ENCODE data around the gene AJUBA. TPM values are rescaled to one million over a fixed set of nuclear protein-coding genes. Genes with fewer than 3 reads are reported as not detected.
A peak's percentile ranks its signal among the peaks of the same experiment; 100 is the strongest.
"Not testable (repeated sequence)": the region's sequence is repeated elsewhere in the genome, so short reads cannot be mapped to it uniquely, and the experiment has no call there.

AJUBA gene
- total RNA-seq, 1 donor from 2014 or later, result 33.1 TPM

DNA sequence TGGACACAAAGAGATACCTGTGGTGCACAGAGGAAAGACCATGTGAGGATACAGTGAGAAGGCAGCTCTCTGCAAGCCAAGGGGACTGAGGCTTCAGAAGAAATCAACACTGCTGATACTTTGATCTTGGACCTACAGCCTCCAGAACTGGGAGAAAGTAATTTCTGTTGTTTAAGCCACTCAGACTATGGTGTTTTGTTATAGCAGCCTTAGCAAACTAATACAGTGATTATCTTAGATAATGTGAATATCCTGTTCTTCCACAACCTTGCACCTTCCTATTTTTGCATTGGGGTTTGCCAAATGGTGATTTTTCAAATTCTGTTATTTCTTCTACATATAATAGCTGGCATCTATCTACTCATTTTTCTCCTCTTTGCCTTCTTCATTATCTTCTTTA, 35.8 kb upstream of the AJUBA start:
- TF ChIP-seq, protein P1, sequence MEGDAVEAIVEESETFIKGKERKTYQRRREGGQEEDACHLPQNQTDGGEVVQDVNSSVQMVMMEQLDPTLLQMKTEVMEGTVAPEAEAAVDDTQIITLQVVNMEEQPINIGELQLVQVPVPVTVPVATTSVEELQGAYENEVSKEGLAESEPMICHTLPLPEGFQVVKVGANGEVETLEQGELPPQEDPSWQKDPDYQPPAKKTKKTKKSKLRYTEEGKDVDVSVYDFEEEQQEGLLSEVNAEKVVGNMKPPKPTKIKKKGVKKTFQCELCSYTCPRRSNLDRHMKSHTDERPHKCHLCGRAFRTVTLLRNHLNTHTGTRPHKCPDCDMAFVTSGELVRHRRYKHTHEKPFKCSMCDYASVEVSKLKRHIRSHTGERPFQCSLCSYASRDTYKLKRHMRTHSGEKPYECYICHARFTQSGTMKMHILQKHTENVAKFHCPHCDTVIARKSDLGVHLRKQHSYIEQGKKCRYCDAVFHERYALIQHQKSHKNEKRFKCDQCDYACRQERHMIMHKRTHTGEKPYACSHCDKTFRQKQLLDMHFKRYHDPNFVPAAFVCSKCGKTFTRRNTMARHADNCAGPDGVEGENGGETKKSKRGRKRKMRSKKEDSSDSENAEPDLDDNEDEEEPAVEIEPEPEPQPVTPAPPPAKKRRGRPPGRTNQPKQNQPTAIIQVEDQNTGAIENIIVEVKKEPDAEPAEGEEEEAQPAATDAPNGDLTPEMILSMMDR (conservative IDR thresholded peaks at IDR 0.05), result no peak

DNA sequence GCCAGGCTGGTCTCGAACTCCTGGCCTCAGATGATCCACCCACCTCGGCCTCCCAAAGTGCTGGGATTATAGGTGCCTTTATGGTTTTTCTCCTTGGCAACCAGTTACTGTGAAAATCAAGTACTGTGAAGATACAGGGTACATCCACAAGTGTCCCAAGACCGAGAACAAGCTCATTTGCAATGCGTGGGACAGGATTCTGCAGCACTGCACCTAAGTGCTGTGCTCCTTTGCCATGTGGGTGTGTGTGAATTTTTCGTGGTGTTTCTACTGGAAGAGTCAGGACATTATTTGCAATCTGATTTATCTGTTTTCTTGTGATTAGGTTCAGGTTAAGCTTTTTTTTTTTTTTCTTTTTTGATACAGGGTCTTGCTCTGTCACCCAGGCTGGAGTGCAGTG, 34.7 kb upstream of the AJUBA start:
- H3K27ac Mint-ChIP-seq (ENCODE audit: unreplicated experiment), result no peak overlapping the region
- H3K36me3 Mint-ChIP-seq (ENCODE audit: low read depth), result no peaks in the 10 kb centered on the region
- DNase-seq (ENCODE audit: low read depth, low spot score), result no peak
- peaks cover 11% of the 10 kb centered on the region for H3K4me1 Mint-ChIP-seq
- H3K4me3 Mint-ChIP-seq, result no peak overlapping the region
- TF ChIP-seq, protein P1 (conservative IDR thresholded peaks at IDR 0.05), result no peak
- H3K27me3 Mint-ChIP-seq (ENCODE audit: low read depth), result no peaks in the 10 kb centered on the region
- no peaks in the 10 kb centered on the region for H3K9me3 Mint-ChIP-seq

More for the DNA sequence above, 35.8 kb upstream of the AJUBA start:
- no peak for DNase-seq (ENCODE audit: low read depth, low spot score)
- Mint-ChIP-seq H3K36me3 (ENCODE audit: low read depth) (no peaks in the 10 kb centered on the region), H3K4me1 (peaks cover 16% of the 10 kb centered on the region), H3K9me3 (no peaks in the 10 kb centered on the region), H3K27ac (ENCODE audit: unreplicated experiment) (no peak overlapping the region), H3K4me3 (no peak overlapping the region), H3K27me3 (ENCODE audit: low read depth) (no peaks in the 10 kb centered on the region)

DNA sequence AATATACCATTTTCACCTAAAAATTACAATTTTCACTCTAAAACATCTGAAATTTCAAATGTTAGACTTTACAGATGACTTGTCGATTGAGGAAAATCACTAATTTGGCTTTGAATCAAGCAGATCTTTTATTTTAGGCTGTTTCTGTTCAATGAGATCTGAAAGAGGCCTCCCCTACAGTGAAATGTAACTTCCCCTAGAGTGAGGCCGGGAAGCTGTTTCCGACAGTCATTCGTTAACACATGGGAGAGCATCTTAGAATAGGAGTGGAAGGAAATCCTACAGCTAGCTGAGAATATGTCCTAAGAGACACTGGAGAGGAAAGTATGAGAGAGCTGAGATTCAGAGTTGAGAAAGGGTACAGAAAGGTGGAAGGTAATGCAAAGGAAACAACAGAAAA, 33.3 kb upstream of the AJUBA start:
- no peaks in the 10 kb centered on the region for H3K27me3 Mint-ChIP-seq (ENCODE audit: low read depth)
- H3K36me3 Mint-ChIP-seq (ENCODE audit: low read depth), result no peaks in the 10 kb centered on the region
- no peak for DNase-seq (ENCODE audit: low read depth, low spot score)
- H3K4me3 Mint-ChIP-seq, result no peak overlapping the region
- H3K9me3 Mint-ChIP-seq, result no peaks in the 10 kb centered on the region
- no peak overlapping the region for H3K27ac Mint-ChIP-seq (ENCODE audit: unreplicated experiment)
- TF ChIP-seq, protein P1 (conservative IDR thresholded peaks at IDR 0.05), result no peak
- peaks cover 6% of the 10 kb centered on the region for H3K4me1 Mint-ChIP-seq

DNA sequence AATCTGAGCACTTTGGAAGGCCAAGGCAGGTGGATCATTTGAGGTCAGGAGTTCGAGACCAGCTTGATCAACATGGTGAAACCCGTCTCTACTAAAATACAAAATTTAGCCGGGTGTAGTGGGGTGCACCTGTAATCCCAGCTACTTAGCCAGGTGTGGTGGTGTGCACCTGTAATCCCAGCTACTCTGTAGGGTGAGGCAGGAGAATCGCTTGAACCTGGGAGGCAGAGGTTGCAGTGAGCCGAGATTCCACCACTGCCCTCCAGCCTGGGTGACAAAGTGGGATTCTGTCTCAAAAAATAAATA, 31.4 kb upstream of the AJUBA start:
- not testable (repeated sequence) for H3K4me3 Mint-ChIP-seq

DNA sequence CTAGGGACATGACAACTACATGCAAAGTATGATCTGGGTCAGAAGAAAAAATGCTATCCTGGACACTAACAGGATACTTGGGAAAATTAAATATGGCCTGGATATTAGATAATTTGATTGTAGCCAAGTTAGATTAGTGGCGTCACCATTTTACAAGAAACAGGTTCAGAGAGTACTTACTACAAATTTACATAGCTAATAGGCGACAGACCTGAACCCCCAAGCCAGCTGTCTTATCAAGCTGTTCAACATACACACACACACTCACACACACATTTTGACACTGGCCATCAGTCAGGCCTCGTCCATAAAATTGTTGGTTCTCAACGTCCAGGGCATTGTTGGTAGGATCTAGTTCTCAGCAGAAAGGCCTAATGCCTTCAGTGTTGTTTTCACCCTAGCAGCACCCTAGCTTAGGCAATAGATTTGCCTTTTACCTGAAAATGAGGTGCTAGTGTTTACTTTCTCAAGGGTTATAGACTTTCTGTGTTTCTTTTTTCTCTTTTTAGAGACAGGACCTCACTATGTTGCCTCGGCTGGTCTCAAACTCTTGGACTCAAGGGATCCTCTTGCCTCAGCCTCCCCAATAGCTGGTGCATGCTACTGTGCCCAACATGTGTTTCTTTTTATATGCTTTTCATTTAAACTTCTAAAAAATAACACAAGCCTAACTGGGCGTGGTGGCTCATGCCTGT, 30.9 kb upstream of the AJUBA start:
- TF ChIP-seq, protein P1 (conservative IDR thresholded peaks at IDR 0.05), result no peak
- Mint-ChIP-seq H3K36me3 (ENCODE audit: low read depth) (no peaks in the 10 kb centered on the region), H3K9me3 (peaks cover 2% of the 10 kb centered on the region), H3K27ac (ENCODE audit: unreplicated experiment) (no peak overlapping the region), H3K27me3 (ENCODE audit: low read depth) (no peaks in the 10 kb centered on the region), H3K4me3 (peak overlapping the region; percentile 34), H3K4me1 (peaks cover 25% of the 10 kb centered on the region)
- DNase-seq (ENCODE audit: low read depth, low spot score), result no peak

More for the DNA sequence above, 31.4 kb upstream of the AJUBA start:
- not testable (repeated sequence) for DNase-seq (ENCODE audit: low read depth, low spot score); H3K27ac Mint-ChIP-seq (ENCODE audit: unreplicated experiment); H3K36me3 Mint-ChIP-seq (ENCODE audit: low read depth); H3K27me3 Mint-ChIP-seq (ENCODE audit: low read depth); H3K9me3 Mint-ChIP-seq
- H3K4me1 Mint-ChIP-seq, result peaks cover 20% of the 10 kb centered on the region

DNA sequence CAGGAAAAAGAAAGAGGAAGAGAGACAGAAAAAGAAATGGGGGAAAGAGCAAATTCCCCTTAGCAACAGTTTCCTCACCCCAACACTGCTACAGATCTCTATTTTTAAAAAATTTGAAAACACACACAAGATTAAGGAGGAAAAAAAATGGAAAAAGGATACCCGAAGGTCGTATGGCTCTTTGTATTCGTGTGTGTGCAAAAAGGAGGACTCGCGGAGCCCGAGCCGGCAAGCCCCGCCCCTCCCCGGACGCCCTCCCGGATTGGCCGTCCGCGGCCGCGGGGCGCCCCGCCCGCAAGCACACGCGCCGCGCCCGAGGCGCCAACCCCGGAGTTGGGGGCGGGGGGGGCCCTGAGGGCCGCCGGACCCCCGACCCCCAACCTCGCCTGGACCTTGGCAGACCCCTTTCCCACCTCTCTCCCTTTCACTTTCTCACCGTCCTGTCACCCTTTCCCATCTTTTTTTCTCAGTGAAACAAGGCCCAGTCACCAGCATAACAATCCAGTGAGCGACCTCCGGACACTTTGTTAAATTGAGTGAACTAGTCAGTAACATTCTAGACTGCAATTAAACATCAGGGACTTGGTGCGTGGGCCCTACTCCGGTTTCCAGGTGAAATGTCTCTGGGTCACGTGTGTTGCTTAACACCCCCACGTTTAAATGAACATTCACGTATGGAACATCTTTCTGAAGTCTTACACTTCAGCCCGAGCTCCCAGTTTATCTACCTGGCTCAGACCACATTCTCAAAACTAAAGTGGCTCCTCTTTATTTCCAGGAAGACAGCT, 27.8 kb upstream of the AJUBA start, which contains the start of gene C14orf93:
Gene C14orf93, minus strand, starts transcription at position 205 of the 788 bp plus-strand sequence. CDS start 11,120 bp downstream, outside the sequence.
- Mint-ChIP-seq H3K9me3 (peaks cover 2% of the 10 kb centered on the region), H3K36me3 (ENCODE audit: low read depth) (no peaks in the 10 kb centered on the region), H3K27me3 (ENCODE audit: low read depth) (no peaks in the 10 kb centered on the region), H3K4me1 (peaks cover 46% of the 10 kb centered on the region), H3K27ac (ENCODE audit: unreplicated experiment) (peak within 1 kb of the TSS; percentile 95), H3K4me3 (peak within 1 kb of the TSS; percentile 87)
- TF ChIP-seq, protein P1 (conservative IDR thresholded peaks at IDR 0.05), result no peak
- peak; percentile 67 for DNase-seq (ENCODE audit: low read depth, low spot score)

Data from neural crest cell (in vitro differentiated cells).